HepG2 (cell line): ENCODE data around the gene TPR. TPM values are rescaled to one million over a fixed set of nuclear protein-coding genes. Genes with fewer than 3 reads are reported as not detected.

Experiments used
- polyA plus RNA-seq, 8 experiments: library from polyadenylated mRNA; depleted of rRNA in 3 of 8; stranded (reverse) in 7 of 8; unstranded in 1 of 8; fragments of >200 nt; fragmentation: Illumina TruSeq in 4 of 8; extraction: Trizol in 4 of 8; gene quantifications; 2 replicates each; pipeline versions ENCODE4 v1.2.1 to v1.2.3, GENCODE V29; 2011 to 2016; ENCODE audit warnings: low read depth in 4 of 8, missing spikeins in 1 of 8, mixed read lengths in 1 of 8; ENCODE audit not compliant: insufficient read depth in 1 of 8
- total RNA-seq, 5 experiments: library from RNA; depleted of rRNA; stranded (reverse); fragments of >200 nt; fragmentation: Illumina TruSeq; extraction: Trizol; gene quantifications; 2 replicates each; pipeline ENCODE4 v1.2.3, GENCODE V29; 2016; ENCODE audit warnings: low read depth in 1 of 5

The TPR gene
- total and polyA plus RNA-seq, 2 of the 13 experiments (the other 11 are each of a cell fraction or from before 2014, with no cell fraction given), result 78.9 to 81.7 TPM

Other genes with a start within 250 kb of the TPR start
- gene PRG4, start 79.0 kb downstream of the TPR start, total RNA-seq (2016; rRNA removed; fragmentation: Illumina TruSeq; extraction: Trizol), result 0.04 TPM in 1 of 2 replicates, not detected in the other
- gene PRG4, start 79.0 kb downstream of the TPR start, polyA plus RNA-seq (2011; rRNA removed), result 0.03 and 0.08 TPM in 2 replicates
- gene ODR4, start 585 bp upstream of the TPR start, total RNA-seq (2016; rRNA removed; fragmentation: Illumina TruSeq; extraction: Trizol), result 14.7 and 22.0 TPM in 2 replicates
- 11.4 and 16.3 TPM in 2 replicates for gene ODR4, start 585 bp upstream of the TPR start, polyA plus RNA-seq (2011; rRNA removed)
- not detected in 2 replicates for gene PDC, start 85.9 kb upstream of the TPR start, total RNA-seq (2016; rRNA removed; fragmentation: Illumina TruSeq; extraction: Trizol)
- gene PDC, start 85.9 kb upstream of the TPR start, polyA plus RNA-seq (2011; rRNA removed), result not detected in 2 replicates